ENCODE measurements around the gene CELSR1. TPM values are rescaled to one million over a fixed set of nuclear protein-coding genes. Genes with fewer than 3 reads are reported as not detected.

Gene CELSR1
- total RNA-seq, 1 donor from 2014 or later: 0.27 TPM

DNA sequence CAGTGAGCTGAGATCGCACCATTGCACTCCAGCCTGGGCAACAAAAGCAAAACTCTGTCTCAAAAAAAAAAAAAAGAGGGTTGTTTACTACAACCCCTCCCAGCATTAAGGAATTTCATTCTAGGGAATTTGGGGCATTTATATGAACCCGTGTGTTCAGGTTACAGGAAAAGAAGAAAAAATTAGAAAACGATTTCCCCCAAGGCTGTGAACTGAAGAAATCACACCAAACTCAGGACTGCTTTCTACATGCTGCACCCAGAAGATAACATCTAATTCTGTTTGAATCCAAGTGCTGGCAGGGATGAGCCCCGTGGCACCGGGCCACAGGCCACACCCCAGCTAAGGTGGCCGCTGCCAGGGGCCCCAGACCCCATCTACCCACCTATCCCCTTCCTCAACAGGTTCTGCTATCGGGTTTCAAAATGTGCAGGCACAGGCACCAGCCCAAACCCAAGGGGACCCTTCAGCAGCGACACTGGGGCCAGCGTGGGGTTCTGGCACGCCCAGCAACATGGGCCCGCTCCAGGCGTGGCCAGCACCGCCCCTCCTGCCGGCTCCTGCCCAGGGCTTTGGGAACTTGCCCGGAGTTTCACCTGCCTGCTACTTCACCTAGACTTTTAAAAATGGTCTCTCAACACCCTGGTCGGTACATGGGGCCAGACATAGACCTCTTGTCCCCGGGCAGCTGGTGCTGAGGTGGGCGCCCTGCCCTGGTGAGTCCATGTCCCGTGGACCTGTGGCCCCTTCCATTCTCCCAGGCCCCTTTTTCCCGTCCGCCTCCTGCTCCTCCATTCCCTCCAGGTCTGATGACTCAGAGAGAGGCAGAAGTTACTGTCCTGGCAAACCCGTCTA is 11.8 kb downstream of the CELSR1 start:
- H3K4me1 Mint-ChIP-seq (ENCODE audit: low read depth, unreplicated experiment): no peaks in the 10 kb centered on the region
- H3K27me3 Mint-ChIP-seq (ENCODE audit: unreplicated experiment): peaks cover 3% of the 10 kb centered on the region
- TF ChIP-seq, protein P1, sequence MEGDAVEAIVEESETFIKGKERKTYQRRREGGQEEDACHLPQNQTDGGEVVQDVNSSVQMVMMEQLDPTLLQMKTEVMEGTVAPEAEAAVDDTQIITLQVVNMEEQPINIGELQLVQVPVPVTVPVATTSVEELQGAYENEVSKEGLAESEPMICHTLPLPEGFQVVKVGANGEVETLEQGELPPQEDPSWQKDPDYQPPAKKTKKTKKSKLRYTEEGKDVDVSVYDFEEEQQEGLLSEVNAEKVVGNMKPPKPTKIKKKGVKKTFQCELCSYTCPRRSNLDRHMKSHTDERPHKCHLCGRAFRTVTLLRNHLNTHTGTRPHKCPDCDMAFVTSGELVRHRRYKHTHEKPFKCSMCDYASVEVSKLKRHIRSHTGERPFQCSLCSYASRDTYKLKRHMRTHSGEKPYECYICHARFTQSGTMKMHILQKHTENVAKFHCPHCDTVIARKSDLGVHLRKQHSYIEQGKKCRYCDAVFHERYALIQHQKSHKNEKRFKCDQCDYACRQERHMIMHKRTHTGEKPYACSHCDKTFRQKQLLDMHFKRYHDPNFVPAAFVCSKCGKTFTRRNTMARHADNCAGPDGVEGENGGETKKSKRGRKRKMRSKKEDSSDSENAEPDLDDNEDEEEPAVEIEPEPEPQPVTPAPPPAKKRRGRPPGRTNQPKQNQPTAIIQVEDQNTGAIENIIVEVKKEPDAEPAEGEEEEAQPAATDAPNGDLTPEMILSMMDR (IDR thresholded peaks at IDR 0.05; ENCODE audit: partially characterized antibody, unreplicated experiment): no peak
- H3K27ac Mint-ChIP-seq (ENCODE audit: unreplicated experiment): no peak overlapping the region
- peaks cover 2% of the 10 kb centered on the region for H3K9me3 Mint-ChIP-seq (ENCODE audit: unreplicated experiment)
- H3K36me3 Mint-ChIP-seq (ENCODE audit: unreplicated experiment): no peaks in the 10 kb centered on the region
- H3K4me3 Mint-ChIP-seq (ENCODE audit: unreplicated experiment): no peak overlapping the region
- DNase-seq: no peak

DNA sequence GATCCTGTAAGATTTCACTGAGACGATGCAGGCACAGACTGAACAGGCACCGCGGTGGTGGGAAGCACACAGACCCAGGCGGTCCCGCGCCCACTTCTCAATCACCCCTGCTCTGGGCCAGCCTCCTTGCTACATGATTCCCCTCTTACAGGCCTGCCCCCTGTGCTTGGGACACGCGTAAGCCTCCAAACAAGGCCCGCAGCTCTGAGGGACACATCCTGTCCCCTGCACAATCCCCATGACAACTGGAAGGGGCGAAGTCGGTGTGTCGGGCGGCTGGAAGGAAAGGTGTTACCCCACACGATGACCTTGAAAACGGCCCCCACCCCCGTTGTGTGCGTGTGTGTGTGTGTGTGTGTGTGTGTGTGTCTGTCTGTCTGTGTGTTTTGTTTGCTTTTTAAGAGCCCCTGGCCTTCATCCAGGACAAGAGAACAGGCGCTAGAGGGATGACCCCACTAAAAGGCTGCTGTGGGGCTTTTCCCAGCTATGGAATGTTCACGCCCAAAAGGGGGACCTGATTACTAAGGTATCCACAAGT is 13.1 kb downstream of the CELSR1 start:
- H3K4me1 Mint-ChIP-seq (ENCODE audit: low read depth, unreplicated experiment): no peaks in the 10 kb centered on the region
- peaks cover 3% of the 10 kb centered on the region for H3K27me3 Mint-ChIP-seq (ENCODE audit: unreplicated experiment)
- no peak overlapping the region for H3K4me3 Mint-ChIP-seq (ENCODE audit: unreplicated experiment)
- no peaks in the 10 kb centered on the region for H3K36me3 Mint-ChIP-seq (ENCODE audit: unreplicated experiment)
- H3K27ac Mint-ChIP-seq (ENCODE audit: unreplicated experiment): no peak overlapping the region
- H3K9me3 Mint-ChIP-seq (ENCODE audit: unreplicated experiment): peaks cover 2% of the 10 kb centered on the region
- no peak for DNase-seq
- TF ChIP-seq, protein P1 (IDR thresholded peaks at IDR 0.05; ENCODE audit: partially characterized antibody, unreplicated experiment): no peak

DNA sequence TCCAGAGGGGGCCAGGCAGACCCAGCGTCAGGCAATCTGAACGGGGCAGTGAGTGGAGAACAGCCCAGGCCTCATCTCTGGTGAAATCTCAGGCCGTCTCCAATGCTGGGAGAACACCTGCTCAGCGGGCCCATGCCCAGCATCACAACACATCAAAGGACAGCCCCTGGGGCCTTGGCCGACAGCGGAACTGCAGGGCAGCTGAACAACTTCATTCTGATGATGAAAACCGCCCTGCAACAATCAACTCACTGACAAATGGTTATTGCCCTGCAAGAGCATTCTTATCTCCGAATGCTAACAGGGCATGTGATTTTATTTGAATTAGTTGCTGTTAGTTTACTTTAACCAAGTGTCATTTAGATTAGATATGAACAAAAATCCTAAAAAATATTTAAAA is 14.6 kb downstream of the CELSR1 start:
- TF ChIP-seq, protein P1 (IDR thresholded peaks at IDR 0.05; ENCODE audit: partially characterized antibody, unreplicated experiment): no peak
- no peaks in the 10 kb centered on the region for H3K36me3 Mint-ChIP-seq (ENCODE audit: unreplicated experiment)
- H3K4me1 Mint-ChIP-seq (ENCODE audit: low read depth, unreplicated experiment): no peaks in the 10 kb centered on the region
- H3K9me3 Mint-ChIP-seq (ENCODE audit: unreplicated experiment): peaks cover 2% of the 10 kb centered on the region
- no peak for DNase-seq
- no peak overlapping the region for H3K4me3 Mint-ChIP-seq (ENCODE audit: unreplicated experiment)
- H3K27ac Mint-ChIP-seq (ENCODE audit: unreplicated experiment): no peak overlapping the region
- peaks cover 3% of the 10 kb centered on the region for H3K27me3 Mint-ChIP-seq (ENCODE audit: unreplicated experiment)

DNA sequence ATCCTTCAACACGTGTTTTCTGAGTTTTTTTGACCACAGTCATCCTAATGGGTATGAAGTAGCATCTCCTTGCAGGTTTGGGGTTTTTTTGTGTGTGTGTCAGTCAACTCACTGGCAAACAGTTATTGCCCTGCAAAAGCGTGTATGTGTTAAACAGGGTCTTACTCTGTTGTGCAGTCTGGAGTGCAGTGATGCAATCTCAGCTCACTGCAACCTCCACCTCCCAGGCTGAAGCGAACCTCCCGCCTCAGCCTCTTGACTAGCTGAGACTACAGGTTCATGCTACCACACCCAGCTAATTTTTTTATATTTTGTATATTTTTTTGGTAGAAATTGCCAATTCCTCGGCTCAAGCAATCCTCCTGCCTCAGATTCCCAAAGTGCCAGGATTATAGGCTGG is 15.4 kb downstream of the CELSR1 start:
- TF ChIP-seq, protein P1 (IDR thresholded peaks at IDR 0.05; ENCODE audit: partially characterized antibody, unreplicated experiment): no peak
- Mint-ChIP-seq H3K27me3 (ENCODE audit: unreplicated experiment) (peaks cover 3% of the 10 kb centered on the region), H3K27ac (ENCODE audit: unreplicated experiment) (no peak overlapping the region), H3K9me3 (ENCODE audit: unreplicated experiment) (no peaks in the 10 kb centered on the region), H3K4me1 (ENCODE audit: low read depth, unreplicated experiment) (no peaks in the 10 kb centered on the region), H3K4me3 (ENCODE audit: unreplicated experiment) (no peak overlapping the region), H3K36me3 (ENCODE audit: unreplicated experiment) (no peaks in the 10 kb centered on the region)
- no peak for DNase-seq

DNA sequence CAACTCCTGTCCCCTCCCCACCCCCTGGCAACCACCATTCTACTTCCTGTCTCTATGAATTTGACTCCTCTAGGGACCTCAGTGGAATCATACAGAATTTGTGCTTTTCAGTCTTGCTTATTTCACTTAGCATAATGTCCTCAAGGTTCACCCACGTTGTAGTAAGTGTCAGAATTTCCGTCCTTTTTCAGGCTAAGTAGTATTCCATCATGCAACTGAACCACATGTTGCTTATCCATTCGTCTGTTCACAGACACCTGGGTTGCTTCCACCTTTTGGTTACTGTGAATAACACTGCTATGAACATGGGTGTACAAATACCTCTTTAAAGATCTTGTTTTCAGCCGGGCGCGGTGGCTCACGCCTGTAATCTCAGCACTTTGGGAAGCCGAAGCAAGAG is 16.5 kb downstream of the CELSR1 start:
- Mint-ChIP-seq H3K4me1 (ENCODE audit: low read depth, unreplicated experiment) (no peaks in the 10 kb centered on the region), H3K4me3 (ENCODE audit: unreplicated experiment) (no peak overlapping the region), H3K27me3 (ENCODE audit: unreplicated experiment) (no peaks in the 10 kb centered on the region), H3K9me3 (ENCODE audit: unreplicated experiment) (no peaks in the 10 kb centered on the region), H3K27ac (ENCODE audit: unreplicated experiment) (no peak overlapping the region), H3K36me3 (ENCODE audit: unreplicated experiment) (no peaks in the 10 kb centered on the region)
- TF ChIP-seq, protein P1 (IDR thresholded peaks at IDR 0.05; ENCODE audit: partially characterized antibody, unreplicated experiment): no peak
- no peak for DNase-seq

Data from glutamatergic neuron (in vitro differentiated cells).